K562 (cell line): Measurements from ENCODE around the gene RESP18. TPM values are rescaled to one million over a fixed set of nuclear protein-coding genes. Genes with fewer than 3 reads are reported as not detected.

Experiments used
- BCL6 ChIP-seq: fragments of 250-450 bp; sonication (Bioruptor Pico); IDR thresholded peaks from 2 replicates; pipeline ENCODE4 v1.4.0; 2020
- DNMT1 ChIP-seq: fragments of 450-650 bp; IDR thresholded peaks from 2 replicates; pipeline ENCODE4 v1.6.1; 2016; ENCODE audit warnings: antibody characterized with exemption, mild to moderate bottlenecking
- E2F1 ChIP-seq: sonication (generic); formaldehyde crosslinking; IDR thresholded peaks from 2 replicates; pipeline ENCODE4 v1.8.1; 2023; ENCODE audit warnings: mild to moderate bottlenecking, missing genetic modification reagents, moderate library complexity
- ESRRB ChIP-seq: fragments of 250-450 bp; sonication (Bioruptor Pico); IDR thresholded peaks from 2 replicates; pipeline ENCODE4 v1.5.0; 2020; ENCODE audit warnings: mild to moderate bottlenecking, moderate library complexity, borderline replicate concordance
- EZH2 ChIP-seq: IDR thresholded peaks from 2 replicates; pipeline ENCODE4 v1.6.1; 2012; ENCODE audit warnings: low read depth, mild to moderate bottlenecking, inconsistent platforms, low read length, borderline replicate concordance
- GABPB1 ChIP-seq: sonication (generic); formaldehyde crosslinking; IDR thresholded peaks from 2 replicates; pipeline ENCODE4 v1.8.0; 2022; ENCODE audit warnings: mild to moderate bottlenecking, missing genetic modification reagents
- HDAC8 ChIP-seq: fragments of 450-650 bp; IDR thresholded peaks from 2 replicates; pipeline ENCODE4 v1.6.1; 2016; ENCODE audit warnings: mild to moderate bottlenecking, missing genetic modification characterization, moderate library complexity, missing compliant biosample characterization
- IFI16 ChIP-seq: fragments of 250-450 bp; sonication (Bioruptor Pico); IDR thresholded peaks from 2 replicates; pipeline ENCODE4 v2.1.2; 2022; ENCODE audit warnings: mild to moderate bottlenecking, inconsistent platforms
- ILK ChIP-seq: fragments of 450-650 bp; IDR thresholded peaks from 2 replicates; pipeline ENCODE4 v1.6.1; 2016; ENCODE audit warnings: missing genetic modification characterization, low read depth, mild to moderate bottlenecking, missing compliant biosample characterization, moderate library complexity, borderline replicate concordance
- KLF6 ChIP-seq: fragments of 250-450 bp; sonication (Bioruptor Pico); IDR thresholded peaks from 2 replicates; pipeline ENCODE4 v1.4.0; 2020; ENCODE audit warnings: mild to moderate bottlenecking, moderate library complexity, borderline replicate concordance
- MEF2A ChIP-seq: IDR thresholded peaks from 2 replicates; pipeline ENCODE4 v1.6.1; 2011; ENCODE audit warnings: low read depth, mild to moderate bottlenecking, low read length, moderate library complexity; ENCODE audit not compliant: control insufficient read depth
- MITF ChIP-seq: IDR thresholded peaks from 2 replicates; pipeline ENCODE4 v1.6.1; 2014; ENCODE audit warnings: antibody characterized with exemption
- NR3C1 ChIP-seq: sonication (generic); formaldehyde crosslinking; IDR thresholded peaks from 2 replicates; pipeline ENCODE4 v1.8.1; 2022; ENCODE audit warnings: missing genetic modification reagents
- POLR2A ChIP-seq: fragments of 450-650 bp; conservative IDR thresholded peaks from 2 replicates; pipeline ENCODE4 v1.6.1; 2016
- PRDM10 ChIP-seq: fragments of 450-650 bp; IDR thresholded peaks from 2 replicates; pipeline ENCODE4 v1.6.1; 2018; ENCODE audit not compliant: partially characterized antibody
- RB1 ChIP-seq: fragments of 450-650 bp; IDR thresholded peaks from 2 replicates; pipeline ENCODE4 v1.6.1; 2017; ENCODE audit warnings: low read depth, mild to moderate bottlenecking
- SNRNP70 ChIP-seq: fragments of 200-400 bp; formaldehyde crosslinking; optimal IDR thresholded peaks from 2 replicates; pipeline ENCODE3; 2017; ENCODE audit warnings: low read depth, low read length
- STAG1 ChIP-seq: sonication (generic); formaldehyde crosslinking; IDR thresholded peaks from 2 replicates; pipeline ENCODE4 v1.5.0; 2020; ENCODE audit warnings: missing genetic modification reagents, borderline replicate concordance
- THRB ChIP-seq: fragments of 450-650 bp; formaldehyde crosslinking; conservative IDR thresholded peaks from 2 replicates; pipeline ENCODE4 v1.4.0; 2022; ENCODE audit warnings: mild to moderate bottlenecking, missing genetic modification characterization
- ZFX ChIP-seq: sonication (generic); formaldehyde crosslinking; IDR thresholded peaks from 2 replicates; pipeline ENCODE4 v1.8.0; 2022; ENCODE audit warnings: mild to moderate bottlenecking, missing genetic modification reagents, moderate library complexity
- ZNF121 ChIP-seq: sonication (generic); formaldehyde crosslinking; conservative IDR thresholded peaks from 2 replicates; pipeline ENCODE4 v1.8.0; 2022; ENCODE audit warnings: missing genetic modification reagents
- ZNF232 ChIP-seq: sonication (generic); formaldehyde crosslinking; IDR thresholded peaks from 2 replicates; pipeline ENCODE4 v1.8.0; 2022; ENCODE audit warnings: mild to moderate bottlenecking, missing genetic modification reagents
- polyA plus RNA-seq, 8 experiments: library from polyadenylated mRNA; depleted of rRNA in 4 of 8; stranded (reverse) in 5 of 8; unstranded in 3 of 8; fragments of >200 nt; fragmentation: Nextera tagmentation in 2 of 8; fragmentation: Illumina TruSeq in 1 of 8; extraction: Ambion mirVana in 2 of 8; extraction: Trizol in 1 of 8; gene quantifications; 2 replicates each; pipeline versions ENCODE4 v1.2.1 to v1.2.3, GENCODE V29; 2011 to 2014; ENCODE audit warnings: inconsistent platforms in 1 of 8, missing spikeins in 1 of 8
- total RNA-seq, 7 experiments: library from RNA; depleted of rRNA in 6 of 7; stranded (reverse); fragments of >200 nt in 6 of 7; fragmentation: Illumina TruSeq in 2 of 7; extraction: Trizol in 2 of 7; gene quantifications; 2 replicates each; pipeline versions ENCODE4 v1.2.1 to v1.2.3, GENCODE V29; 2011 to 2021; ENCODE audit warnings: low replicate concordance in 1 of 7

The RESP18 gene
- total and polyA plus RNA-seq, 9 of the 15 experiments (the other 6 are each of a cell fraction or from before 2014, with no cell fraction given): not detected

GRCh38 chr2:219298759-219299371 lies 33.7 kb downstream of the RESP18 start (continued):
- TF ChIP-seq ZNF121 (CRISPR knock-in tag) (no peak), KLF6 (CRISPR knock-in tag) (no peak), ZNF232 (CRISPR knock-in tag) (no peak), BCL6 (CRISPR knock-in tag) (no peak), DNMT1 (no peak), HDAC8 (no peak), E2F1 (CRISPR knock-in tag) (no peak), EZH2 (no peak), STAG1 (CRISPR knock-in tag) (peak; percentile 59; the same call in 1 of the 2 replicates), ILK (tag) (no peak), THRB (CRISPR knock-in tag) (no peak), ESRRB (CRISPR knock-in tag) (no peak), IFI16 (CRISPR knock-in tag) (no peak), MITF (no peak), ZFX (CRISPR knock-in tag) (no peak), SNRNP70 (no peak), NR3C1 (CRISPR knock-in tag) (no peak), MEF2A (no peak), RB1 (no peak), POLR2A (no peak), GABPB1 (CRISPR knock-in tag) (no peak), PRDM10 (no peak)
